Measurements from ENCODE around the gene ZNF182.

- no peak for TF ChIP-seq POLR2A (conservative IDR thresholded peaks at IDR 0.05)
- no peak for TF ChIP-seq BRF1 (IDR thresholded peaks at IDR 0.05; ENCODE audit: borderline replicate concordance, extremely low read depth, insufficient read length)
- TF ChIP-seq, protein P1, sequence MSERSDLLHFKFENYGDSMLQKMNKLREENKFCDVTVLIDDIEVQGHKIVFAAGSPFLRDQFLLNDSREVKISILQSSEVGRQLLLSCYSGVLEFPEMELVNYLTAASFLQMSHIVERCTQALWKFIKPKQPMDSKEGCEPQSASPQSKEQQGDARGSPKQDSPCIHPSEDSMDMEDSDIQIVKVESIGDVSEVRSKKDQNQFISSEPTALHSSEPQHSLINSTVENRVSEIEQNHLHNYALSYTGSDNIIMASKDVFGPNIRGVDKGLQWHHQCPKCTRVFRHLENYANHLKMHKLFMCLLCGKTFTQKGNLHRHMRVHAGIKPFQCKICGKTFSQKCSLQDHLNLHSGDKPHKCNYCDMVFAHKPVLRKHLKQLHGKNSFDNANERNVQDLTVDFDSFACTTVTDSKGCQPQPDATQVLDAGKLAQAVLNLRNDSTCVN (CRISPR knock-in tag; IDR thresholded peaks at IDR 0.05) = no peak
- no peak for TF ChIP-seq ZNF445 (CRISPR knock-in tag; IDR thresholded peaks at IDR 0.05; ENCODE audit: low read depth)
- TF ChIP-seq FOS (IDR thresholded peaks at IDR 0.05; ENCODE audit: extremely low read depth, insufficient read length) = no peak
Measured at GRCh38 chrX:48022738-48023137, 18.9 kb upstream of the ZNF182 start.

All from K562 (cell line).